ENCODE data around the gene NUP210. TPM values are rescaled to one million over a fixed set of nuclear protein-coding genes. Genes with fewer than 3 reads are reported as not detected.

The NUP210 gene
- polyA plus RNA-seq, 1 donor: 26.0 TPM

Other genes with a start within 250 kb of the NUP210 start
- 16.7 TPM for gene HDAC11, start 60.0 kb upstream of the NUP210 start, polyA plus RNA-seq
- gene FBLN2, start 128.8 kb upstream of the NUP210 start, polyA plus RNA-seq: 14.4 TPM

Data from large intestine (tissue), 1 donor.